Testis (tissue), 3 donors: ENCODE results near the gene PNMA8C. TPM values are rescaled to one million over a fixed set of nuclear protein-coding genes. Genes with fewer than 3 reads are reported as not detected.
A peak's percentile ranks its signal among the peaks of the same experiment; 100 is the strongest.

Experiments
- DNase-seq: peaks from one replicate; pipeline ENCODE4 v3.0.0-alpha.2; 2019
- H3K27ac ChIP-seq, 2 donors: fragments of 200-600 bp; sonication (generic); one replicate each; pipeline ENCODE4 v1.5.1; 2019
- H3K27me3 ChIP-seq: fragments of 200-600 bp; sonication (generic); one replicate; pipeline ENCODE4 v1.5.1; 2019
- H3K36me3 ChIP-seq: fragments of 200-600 bp; sonication (generic); one replicate; pipeline ENCODE4 v1.5.1; 2017; ENCODE audit warnings: low read depth; ENCODE audit errors: missing control alignments
- H3K4me1 ChIP-seq: fragments of 200-600 bp; sonication (generic); one replicate; pipeline ENCODE4 v1.5.1; 2019
- H3K4me3 ChIP-seq, 2 donors: fragments of 200-600 bp; sonication (generic); one replicate each; pipeline ENCODE4 v1.5.1; 2017 to 2019
- H3K9me3 ChIP-seq: fragments of 200-600 bp; sonication (generic); one replicate; pipeline ENCODE4 v1.5.1; 2017
- POLR2A ChIP-seq: fragments of 450-650 bp; IDR thresholded peaks from one replicate; pipeline ENCODE4 v1.6.1; 2017; ENCODE audit warnings: antibody characterized with exemption, mild to moderate bottlenecking, moderate library complexity
- WGBS, 2 donors: methylation state at CpG; one replicate each; pipeline ENCODE4 v1.1.5; 2018; 5-methylcytosine and 5-hydroxymethylcytosine counted together
- intact Hi-C: fragments of 100-400 bp; cut with DNase I; formaldehyde crosslinking; loops from one replicate; pipeline ENCODE4 v1.15.1; 2023; ENCODE audit warnings: low total_unique reads
- polyA plus RNA-seq: library from polyadenylated mRNA; stranded (reverse); fragments of 350-450 nt; fragmentation: Illumina TruSeq; extraction: RNeasy Lipid Tissue Mini Kit (QIAGEN cat#74804); gene quantifications from one replicate; pipeline ENCODE4 v1.2.3, GENCODE V29; 2014; ENCODE audit warnings: low read depth, low replicate concordance; ENCODE audit not compliant: insufficient read depth
- total RNA-seq, 2 donors: library from RNA; depleted of rRNA; stranded (reverse); fragments of >200 nt; gene quantifications; one replicate each; pipeline ENCODE4 v1.2.3, GENCODE V29; 2016
- TF ChIP-seq, protein P1 (sequence below), 3 experiments: fragments of 450-650 bp in 2 of 3; fragments of 200-600 bp in 1 of 3; sonication (generic) in 1 of 3; IDR thresholded peaks; one replicate each; pipeline ENCODE4 v1.5.1; 2016 to 2019; ENCODE audit warnings: antibody characterized with exemption in 3 of 3, mild to moderate bottlenecking in 2 of 3, moderate library complexity in 1 of 3

The PNMA8C gene
- total and polyA plus RNA-seq, 3 donors from 2014 or later: 1.2 to 1.9 (median 1.4) TPM

DNA sequence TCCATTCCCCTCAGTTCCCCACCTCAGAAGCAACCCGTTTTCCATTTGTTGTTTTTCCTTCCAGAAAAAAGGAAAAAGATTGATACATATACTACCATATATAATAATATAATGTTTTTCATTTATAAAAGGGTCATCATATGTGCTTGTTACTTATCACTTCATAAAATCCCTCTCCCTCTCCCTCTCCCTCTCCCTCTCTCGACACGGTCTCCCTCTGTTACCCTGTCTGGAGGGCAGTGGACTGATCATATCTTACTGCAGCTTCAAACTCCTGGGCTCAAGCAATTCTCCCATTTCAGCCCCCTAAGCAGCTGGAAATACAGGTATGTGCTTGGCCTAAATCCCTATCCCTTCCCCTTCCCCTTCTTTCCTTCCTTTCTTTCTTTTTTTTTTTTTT, 25.5 kb upstream of the PNMA8C start:
- intact Hi-C loops: no loop called here
- TF ChIP-seq, protein P1, sequence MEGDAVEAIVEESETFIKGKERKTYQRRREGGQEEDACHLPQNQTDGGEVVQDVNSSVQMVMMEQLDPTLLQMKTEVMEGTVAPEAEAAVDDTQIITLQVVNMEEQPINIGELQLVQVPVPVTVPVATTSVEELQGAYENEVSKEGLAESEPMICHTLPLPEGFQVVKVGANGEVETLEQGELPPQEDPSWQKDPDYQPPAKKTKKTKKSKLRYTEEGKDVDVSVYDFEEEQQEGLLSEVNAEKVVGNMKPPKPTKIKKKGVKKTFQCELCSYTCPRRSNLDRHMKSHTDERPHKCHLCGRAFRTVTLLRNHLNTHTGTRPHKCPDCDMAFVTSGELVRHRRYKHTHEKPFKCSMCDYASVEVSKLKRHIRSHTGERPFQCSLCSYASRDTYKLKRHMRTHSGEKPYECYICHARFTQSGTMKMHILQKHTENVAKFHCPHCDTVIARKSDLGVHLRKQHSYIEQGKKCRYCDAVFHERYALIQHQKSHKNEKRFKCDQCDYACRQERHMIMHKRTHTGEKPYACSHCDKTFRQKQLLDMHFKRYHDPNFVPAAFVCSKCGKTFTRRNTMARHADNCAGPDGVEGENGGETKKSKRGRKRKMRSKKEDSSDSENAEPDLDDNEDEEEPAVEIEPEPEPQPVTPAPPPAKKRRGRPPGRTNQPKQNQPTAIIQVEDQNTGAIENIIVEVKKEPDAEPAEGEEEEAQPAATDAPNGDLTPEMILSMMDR (IDR thresholded peaks at IDR 0.05): no peak
- no peak for TF ChIP-seq POLR2A
- no peaks in the 10 kb centered on the region for H3K4me1 ChIP-seq
- H3K36me3 ChIP-seq: no peaks in the 10 kb centered on the region
- H3K27ac ChIP-seq: no peak overlapping the region
- no peak overlapping the region for H3K4me3 ChIP-seq
- H3K27me3 ChIP-seq: no peaks in the 10 kb centered on the region
- no peak for DNase-seq
- WGBS, 2 donors: 49 to 67% methylated on average over 3 of the region's 3 CpGs
- H3K9me3 ChIP-seq: no peaks in the 10 kb centered on the region

DNA sequence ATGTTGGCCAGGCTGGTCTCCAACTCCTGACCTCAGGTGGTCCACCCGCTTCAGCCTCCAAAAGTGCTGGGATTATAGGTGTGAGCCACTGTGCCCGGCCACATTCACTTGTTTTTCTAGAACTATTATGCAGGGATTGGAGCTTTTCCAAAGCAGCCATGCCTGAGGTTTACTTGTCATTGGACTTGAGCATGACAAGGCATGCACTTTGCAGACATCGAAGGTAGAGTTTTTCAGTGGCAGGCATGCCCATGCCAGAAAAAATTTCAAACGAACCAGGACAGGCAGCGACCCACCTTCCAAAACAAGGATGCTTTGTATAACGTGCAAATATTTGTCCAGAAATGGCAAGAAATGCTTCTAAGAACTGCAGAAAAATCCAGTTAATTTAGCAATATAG, 24.9 kb upstream of the PNMA8C start:
- H3K4me1 ChIP-seq: no peaks in the 10 kb centered on the region
- no peaks in the 10 kb centered on the region for H3K27me3 ChIP-seq
- H3K4me3 ChIP-seq: no peak overlapping the region
- 80 to 85% methylated on average over 5 to 6 of the region's 6 CpGs for WGBS, 2 donors
- no peaks in the 10 kb centered on the region for H3K9me3 ChIP-seq
- intact Hi-C loops: no loop called here
- no peak overlapping the region for H3K27ac ChIP-seq
- TF ChIP-seq POLR2A: no peak
- TF ChIP-seq, protein P1 (IDR thresholded peaks at IDR 0.05): no peak
- DNase-seq: no peak
- H3K36me3 ChIP-seq: no peaks in the 10 kb centered on the region

DNA sequence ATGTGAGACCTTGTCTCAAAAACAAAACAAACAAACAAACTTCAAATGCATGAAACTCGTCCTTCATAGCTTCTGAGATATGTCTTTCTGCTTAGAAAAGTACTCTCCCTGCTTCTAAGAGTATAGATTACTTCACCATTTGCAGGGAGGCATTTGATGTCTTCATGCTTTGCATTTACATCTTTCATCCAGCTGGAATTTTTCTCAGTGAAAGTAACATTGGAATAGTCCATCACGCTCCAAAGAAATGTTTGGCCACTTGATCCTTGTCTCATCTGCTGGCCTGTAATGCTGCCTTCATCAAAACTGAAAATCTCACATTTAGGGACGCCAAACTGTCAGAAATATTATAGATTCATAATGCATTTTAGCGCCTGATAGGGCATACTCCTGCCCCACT, 23.4 kb upstream of the PNMA8C start:
- no peak overlapping the region for H3K27ac ChIP-seq
- no peak overlapping the region for H3K4me3 ChIP-seq
- H3K9me3 ChIP-seq: no peaks in the 10 kb centered on the region
- 47 to 56% methylated on average over 4 of the region's 4 CpGs for WGBS, 2 donors
- H3K4me1 ChIP-seq: peaks cover 9% of the 10 kb centered on the region
- no peak for DNase-seq
- H3K36me3 ChIP-seq: no peaks in the 10 kb centered on the region
- H3K27me3 ChIP-seq: no peaks in the 10 kb centered on the region
- TF ChIP-seq POLR2A: no peak
- TF ChIP-seq, protein P1 (IDR thresholded peaks at IDR 0.05): no peak
- intact Hi-C loops: no loop called here

DNA sequence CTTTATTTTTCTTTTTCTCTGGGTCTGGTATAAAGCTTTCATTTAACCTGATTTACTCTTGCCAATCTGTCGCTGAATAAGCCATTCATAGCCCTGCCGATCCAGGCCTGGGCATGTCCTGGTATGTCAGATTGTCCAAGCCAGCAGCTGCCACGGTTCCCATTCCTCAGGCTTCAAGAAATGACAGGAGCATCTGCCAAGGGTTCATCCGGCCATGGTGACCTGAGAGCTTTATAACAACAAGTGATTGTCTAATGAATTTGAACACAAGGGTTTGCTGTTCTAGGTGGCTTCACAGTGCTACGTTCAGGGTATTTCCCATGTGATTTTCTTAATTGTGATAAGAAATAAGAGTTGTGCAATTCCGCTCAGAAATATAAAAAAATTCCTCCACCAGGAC, 22.6 kb upstream of the PNMA8C start:
- Histone ChIP-seq H3K27me3 (no peaks in the 10 kb centered on the region), H3K4me1 (peaks cover 11% of the 10 kb centered on the region), H3K4me3 (no peak overlapping the region), H3K27ac (peak overlapping the region in 1 of 2 donors; percentile 45), H3K9me3 (no peaks in the 10 kb centered on the region), H3K36me3 (no peaks in the 10 kb centered on the region)
- TF ChIP-seq, protein P1 (IDR thresholded peaks at IDR 0.05): no peak
- intact Hi-C loops: no loop called here
- WGBS, 2 donors: 45 to 58% methylated on average over 6 of the region's 6 CpGs
- DNase-seq: no peak

DNA sequence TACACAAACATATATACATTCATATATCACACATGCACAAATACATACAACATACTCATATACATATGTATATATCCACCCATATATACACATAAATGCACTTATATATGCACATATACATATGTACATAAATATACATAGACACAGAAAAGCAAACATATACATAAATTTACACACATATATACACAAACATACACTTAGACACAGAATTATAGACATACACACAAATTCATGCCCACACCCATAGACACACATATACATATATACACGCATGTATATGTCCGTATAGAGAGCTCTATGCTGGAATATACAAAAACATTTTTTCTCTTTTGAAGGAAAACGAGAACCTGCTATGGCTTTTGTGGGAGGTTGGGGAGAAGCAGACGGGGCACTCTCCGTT, 22.0 kb upstream of the PNMA8C start:
- intact Hi-C loops: no loop called here
- Histone ChIP-seq H3K27ac (peak overlapping the region in 1 of 2 donors; percentile 45), H3K4me1 (peaks cover 11% of the 10 kb centered on the region), H3K36me3 (no peaks in the 10 kb centered on the region), H3K9me3 (no peaks in the 10 kb centered on the region), H3K4me3 (no peak overlapping the region), H3K27me3 (no peaks in the 10 kb centered on the region)
- DNase-seq: no peak
- 51 to 65% methylated on average over 5 of the region's 5 CpGs for WGBS, 2 donors
- TF ChIP-seq POLR2A: no peak
- TF ChIP-seq, protein P1 (IDR thresholded peaks at IDR 0.05): no peak
